Upper lobe of right lung (tissue), 1 donor: Measurements from ENCODE around the gene TANK. TPM values are rescaled to one million over a fixed set of nuclear protein-coding genes. Genes with fewer than 3 reads are reported as not detected.

Experiments used
- ATAC-seq: fragments of 200-7000 bp; cut with Tn5 transposase; one replicate; pipeline ENCODE4 v1.9.1; 2020; ENCODE audit warnings: mild to moderate bottlenecking, moderate library complexity
- DNase-seq: peaks from one replicate; pipeline ENCODE4 v3.0.0-alpha.2; 2020
- H3K27ac ChIP-seq: fragments of 200-600 bp; one replicate; pipeline ENCODE4 v1.8.0; 2022
- H3K27me3 ChIP-seq: fragments of 200-600 bp; one replicate; pipeline ENCODE4 v1.8.0; 2022; ENCODE audit warnings: mild to moderate bottlenecking
- H3K36me3 ChIP-seq: fragments of 200-600 bp; one replicate; pipeline ENCODE4 v1.8.0; 2022
- H3K4me1 ChIP-seq: fragments of 200-600 bp; one replicate; pipeline ENCODE4 v1.8.0; 2022
- H3K4me3 ChIP-seq: fragments of 200-600 bp; one replicate; pipeline ENCODE4 v1.8.0; 2022; ENCODE audit warnings: mild to moderate bottlenecking
- H3K9me3 ChIP-seq: fragments of 200-600 bp; one replicate; pipeline ENCODE4 v1.8.0; 2022
- intact Hi-C: fragments of 100-400 bp; cut with DNase I; formaldehyde crosslinking; loops from one replicate; pipeline ENCODE4 v1.11.0; 2022
- total RNA-seq: library from RNA; stranded (reverse); fragmentation: NEBNext Ultra II Directional; extraction: Animal tissue kit (Norgen Biotek cat#: 25700); gene quantifications from one replicate; pipeline ENCODE4 v1.2.1, GENCODE V29; 2021
- TF ChIP-seq, protein P1 (sequence below): fragments of 200-600 bp; IDR thresholded peaks from one replicate; pipeline ENCODE4 v1.8.0; 2022; ENCODE audit warnings: antibody characterized with exemption
- donor health status: DM: no; HTN: yes; CAD: no; lungs with severe emphysema.

TANK gene
- total RNA-seq, 1 donor from 2014 or later = 79.6 TPM

DNA sequence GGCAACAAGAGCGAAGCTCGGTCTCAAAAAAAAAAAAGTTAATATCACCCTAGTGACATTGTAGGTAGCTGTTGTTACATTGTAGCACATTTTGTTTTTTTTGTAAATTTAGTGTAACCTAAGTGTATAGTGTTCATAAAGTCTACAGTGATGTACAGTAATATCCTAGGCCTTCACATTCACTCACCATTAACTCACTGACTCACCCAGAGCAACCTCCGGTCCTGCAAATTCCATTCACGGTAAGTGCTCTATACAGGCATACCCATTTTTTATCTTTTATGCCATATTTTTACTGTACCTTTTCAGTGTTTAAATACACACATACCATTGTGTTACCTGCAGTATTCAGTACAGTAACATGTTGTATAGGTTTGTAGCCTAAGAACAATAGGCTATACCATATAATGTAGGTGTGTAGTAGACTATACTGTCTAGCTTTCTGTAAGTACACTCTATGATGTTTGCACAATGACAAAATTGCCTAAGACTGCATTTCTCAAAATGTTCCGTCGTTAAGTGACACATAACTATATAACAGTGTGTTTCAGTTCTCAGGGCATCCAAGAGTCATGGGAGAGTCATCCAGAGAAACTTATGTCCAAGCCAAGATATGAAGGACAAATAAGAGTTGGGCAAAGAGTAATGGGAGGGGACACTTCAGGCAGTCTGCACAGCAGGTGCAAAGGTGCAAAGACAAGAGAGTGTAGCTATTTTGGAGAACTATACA, 68.4 kb downstream of the TANK start:
- TF ChIP-seq, protein P1, sequence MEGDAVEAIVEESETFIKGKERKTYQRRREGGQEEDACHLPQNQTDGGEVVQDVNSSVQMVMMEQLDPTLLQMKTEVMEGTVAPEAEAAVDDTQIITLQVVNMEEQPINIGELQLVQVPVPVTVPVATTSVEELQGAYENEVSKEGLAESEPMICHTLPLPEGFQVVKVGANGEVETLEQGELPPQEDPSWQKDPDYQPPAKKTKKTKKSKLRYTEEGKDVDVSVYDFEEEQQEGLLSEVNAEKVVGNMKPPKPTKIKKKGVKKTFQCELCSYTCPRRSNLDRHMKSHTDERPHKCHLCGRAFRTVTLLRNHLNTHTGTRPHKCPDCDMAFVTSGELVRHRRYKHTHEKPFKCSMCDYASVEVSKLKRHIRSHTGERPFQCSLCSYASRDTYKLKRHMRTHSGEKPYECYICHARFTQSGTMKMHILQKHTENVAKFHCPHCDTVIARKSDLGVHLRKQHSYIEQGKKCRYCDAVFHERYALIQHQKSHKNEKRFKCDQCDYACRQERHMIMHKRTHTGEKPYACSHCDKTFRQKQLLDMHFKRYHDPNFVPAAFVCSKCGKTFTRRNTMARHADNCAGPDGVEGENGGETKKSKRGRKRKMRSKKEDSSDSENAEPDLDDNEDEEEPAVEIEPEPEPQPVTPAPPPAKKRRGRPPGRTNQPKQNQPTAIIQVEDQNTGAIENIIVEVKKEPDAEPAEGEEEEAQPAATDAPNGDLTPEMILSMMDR = no peak
- DNase-seq (no peak), ATAC-seq (peak; percentile 85)
- Histone ChIP-seq H3K27me3 (no peaks in the 10 kb centered on the region), H3K36me3 (peaks cover 86% of the 10 kb centered on the region), H3K4me3 (no peak overlapping the region), H3K9me3 (no peaks in the 10 kb centered on the region), H3K27ac (no peak overlapping the region), H3K4me1 (no peaks in the 10 kb centered on the region)
- intact Hi-C loops = no loop called here

DNA sequence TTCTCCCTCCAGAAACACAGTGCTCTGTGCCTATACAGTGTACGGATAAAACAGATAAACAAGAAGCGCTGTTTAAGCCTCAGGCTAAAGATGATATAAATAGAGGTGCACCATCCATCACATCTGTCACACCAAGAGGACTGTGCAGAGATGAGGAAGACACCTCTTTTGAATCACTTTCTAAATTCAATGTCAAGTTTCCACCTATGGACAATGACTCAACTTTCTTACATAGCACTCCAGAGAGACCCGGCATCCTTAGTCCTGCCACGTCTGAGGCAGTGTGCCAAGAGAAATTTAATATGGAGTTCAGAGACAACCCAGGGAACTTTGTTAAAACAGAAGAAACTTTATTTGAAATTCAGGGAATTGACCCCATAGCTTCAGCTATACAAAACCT, 70.7 kb downstream of the TANK start:
- TF ChIP-seq, protein P1 = no peak
- intact Hi-C loops = no loop called here
- peaks cover 72% of the 10 kb centered on the region for H3K36me3 ChIP-seq
- H3K4me1 ChIP-seq = no peaks in the 10 kb centered on the region
- no peaks in the 10 kb centered on the region for H3K9me3 ChIP-seq
- no peaks in the 10 kb centered on the region for H3K27me3 ChIP-seq
- DNase-seq (no peak), ATAC-seq (no peak)
- no peak overlapping the region for H3K4me3 ChIP-seq
- no peak overlapping the region for H3K27ac ChIP-seq

GRCh38 chr2:161232571-161232970, 72.3 kb downstream of the TANK start:
- H3K27ac ChIP-seq = no peak overlapping the region
- intact Hi-C loops = no loop called here
- no peak overlapping the region for H3K4me3 ChIP-seq
- no peaks in the 10 kb centered on the region for H3K27me3 ChIP-seq
- no peaks in the 10 kb centered on the region for H3K9me3 ChIP-seq
- peaks cover 5% of the 10 kb centered on the region for H3K4me1 ChIP-seq
- ATAC-seq (no peak), DNase-seq (no peak)
- H3K36me3 ChIP-seq = peaks cover 60% of the 10 kb centered on the region
- TF ChIP-seq, protein P1 = no peak

DNA sequence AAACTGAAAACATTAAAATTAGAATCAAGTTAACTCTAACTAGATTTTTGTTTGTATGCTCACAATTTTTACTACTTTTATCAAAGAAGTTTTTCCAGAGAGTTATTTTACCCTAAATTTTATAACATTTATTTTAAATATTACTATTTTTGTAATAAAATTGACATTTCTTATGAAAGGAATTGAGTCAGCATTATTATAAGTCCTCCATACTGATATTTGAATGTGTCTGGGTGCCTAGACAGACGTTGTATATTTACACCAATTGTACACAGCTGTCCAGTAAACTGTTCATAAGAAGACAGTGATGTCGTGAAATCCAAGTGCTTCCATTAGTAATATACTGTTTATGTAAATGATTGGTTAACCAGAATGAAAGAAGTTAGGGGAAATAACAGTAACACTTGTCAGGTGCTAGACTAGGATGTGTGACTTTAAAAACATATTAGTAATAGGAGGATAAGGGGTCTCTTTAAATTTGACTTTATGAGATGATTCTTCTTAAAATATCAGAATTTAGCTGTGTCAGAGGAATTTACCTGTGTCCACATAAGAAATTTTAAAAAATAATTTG, 73.7 kb downstream of the TANK start:
- Histone ChIP-seq H3K9me3 (no peaks in the 10 kb centered on the region), H3K36me3 (peaks cover 47% of the 10 kb centered on the region), H3K27me3 (no peaks in the 10 kb centered on the region), H3K4me3 (no peak overlapping the region), H3K27ac (no peak overlapping the region), H3K4me1 (peaks cover 10% of the 10 kb centered on the region)
- DNase-seq (no peak), ATAC-seq (no peak)
- TF ChIP-seq, protein P1 = no peak
- intact Hi-C loops = no loop called here

DNA sequence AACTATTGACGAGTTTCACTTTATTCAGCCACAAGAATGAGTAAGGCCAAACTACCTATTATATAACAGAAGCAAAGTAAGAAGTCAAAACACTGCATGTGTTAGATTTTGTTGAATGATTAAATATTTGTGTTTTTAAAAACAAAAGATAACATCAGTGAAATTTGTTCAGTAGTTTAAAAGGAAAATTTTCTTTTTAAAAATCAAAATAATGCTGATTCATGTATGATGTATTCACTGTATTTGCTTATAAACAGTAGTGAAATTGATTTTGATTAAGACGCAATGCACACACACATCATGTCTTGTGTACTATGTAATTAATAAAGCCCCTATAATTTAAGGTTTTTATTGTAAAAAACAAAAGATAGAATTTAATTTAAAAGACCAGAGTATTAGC, 74.4 kb downstream of the TANK start:
- peaks cover 10% of the 10 kb centered on the region for H3K4me1 ChIP-seq
- TF ChIP-seq, protein P1 = no peak
- H3K36me3 ChIP-seq = peaks cover 40% of the 10 kb centered on the region
- no peak for DNase-seq
- no peak overlapping the region for H3K4me3 ChIP-seq
- intact Hi-C loops = no loop called here
- ATAC-seq = no peak
- no peaks in the 10 kb centered on the region for H3K9me3 ChIP-seq
- no peak overlapping the region for H3K27ac ChIP-seq
- H3K27me3 ChIP-seq = no peaks in the 10 kb centered on the region
